Thyroid gland (tissue), 4 donors: ENCODE measurements around the gene SCGB2B2.

Source experiments
- CTCF ChIP-seq, 6 experiments: fragments of 200-600 bp in 3 of 6; fragments of 450-650 bp in 3 of 6; sonication (generic) in 3 of 6; IDR thresholded peaks; one replicate each; pipeline ENCODE4 v1.5.1; 2016 to 2019; ENCODE audit warnings: antibody characterized with exemption in 6 of 6, mild to moderate bottlenecking in 2 of 6, inconsistent platforms in 1 of 6, moderate library complexity in 1 of 6
- POLR2A ChIP-seq, 2 donors: fragments of 450-650 bp; IDR thresholded peaks; one replicate each; pipeline ENCODE4 v1.6.1; 2017; ENCODE audit warnings: antibody characterized with exemption in 2 of 2, mild to moderate bottlenecking in 2 of 2, moderate library complexity in 1 of 2

- TF ChIP-seq CTCF (IDR thresholded peaks at IDR 0.05) (no peak), POLR2A (IDR thresholded peaks at IDR 0.05) (no peak)
Observed at GRCh38 chr19:34678085-34678412, 1.1 kb upstream of the SCGB2B2 start.
